ENCODE data around the gene HRG.

HRG gene

GRCh38 chr3:186722457-186722856 lies 56.6 kb downstream of the HRG start:
- DNase-seq (ENCODE audit: low read depth in 1 of 2, low spot score in 1 of 2): no peak

GRCh38 chr3:186724911-186725310 lies 59.1 kb downstream of the HRG start:
- no peak for DNase-seq (ENCODE audit: low read depth in 1 of 2, low spot score in 1 of 2)

Data from activated CD4-positive, alpha-beta T cell treated with anti-CD3 and anti-CD28 coated beads, Interleukin-2, amount 50 U/mL, for 24 hours (primary cell).